HG02571 (cell line): ENCODE measurements around the gene NEIL3.

Experiments
- ATAC-seq: cut with Tn5 transposase; IDR thresholded peaks from one replicate; pipeline ENCODE4 v1.9.1; 2021; ENCODE audit warnings: mild to moderate bottlenecking, moderate library complexity; ENCODE audit not compliant: unreplicated experiment

Gene NEIL3

GRCh38 chr4:177309522-177310371, at the start of gene NEIL3:
Gene NEIL3, plus strand, starts transcription at chr4:177309874. Its CDS starts 80 bp downstream, at chr4:177309954.
- peak; percentile 84 for ATAC-seq

GRCh38 chr4:177263818-177264217, 45.9 kb upstream of the NEIL3 start:
- ATAC-seq = no peak

- ATAC-seq = no peak
These were observed 44.8 kb upstream of the NEIL3 start for GRCh38 chr4:177264788-177265422.

GRCh38 chr4:177265729-177266128, 43.9 kb upstream of the NEIL3 start:
- ATAC-seq = no peak

GRCh38 chr4:177266506-177266905, 43.2 kb upstream of the NEIL3 start:
- no peak for ATAC-seq

- no peak for ATAC-seq
These were observed 41.8 kb upstream of the NEIL3 start for GRCh38 chr4:177267911-177268310.

GRCh38 chr4:177271091-177271490, 38.6 kb upstream of the NEIL3 start:
- no peak for ATAC-seq

GRCh38 chr4:177271915-177272766, 37.5 kb upstream of the NEIL3 start:
- no peak for ATAC-seq

GRCh38 chr4:177275999-177276398, 33.7 kb upstream of the NEIL3 start:
- no peak for ATAC-seq

GRCh38 chr4:177281351-177281909, 28.2 kb upstream of the NEIL3 start:
- no peak for ATAC-seq

GRCh38 chr4:177282284-177282835, 27.3 kb upstream of the NEIL3 start:
- ATAC-seq = no peak

- no peak for ATAC-seq
These were observed 26.5 kb upstream of the NEIL3 start for GRCh38 chr4:177283167-177283566.

GRCh38 chr4:177285953-177286352, 23.7 kb upstream of the NEIL3 start:
- no peak for ATAC-seq

GRCh38 chr4:177287255-177287654, 22.4 kb upstream of the NEIL3 start:
- ATAC-seq = no peak

GRCh38 chr4:177288335-177288734, 21.3 kb upstream of the NEIL3 start:
- ATAC-seq = no peak

GRCh38 chr4:177290780-177291179, 18.9 kb upstream of the NEIL3 start:
- ATAC-seq = no peak

GRCh38 chr4:177292171-177292570, 17.5 kb upstream of the NEIL3 start:
- ATAC-seq = no peak

- ATAC-seq = no peak
These were observed 16.3 kb upstream of the NEIL3 start for GRCh38 chr4:177293208-177294033.

- ATAC-seq = no peak
These were observed 11.8 kb upstream of the NEIL3 start for GRCh38 chr4:177297785-177298391.
